HepG2 (cell line): ENCODE measurements around the gene HLF. TPM values are rescaled to one million over a fixed set of nuclear protein-coding genes. Genes with fewer than 3 reads are reported as not detected.

ENCODE experiments used
- ARID4A ChIP-seq: sonication (generic); formaldehyde crosslinking; IDR thresholded peaks from 2 replicates; pipeline ENCODE4 v1.5.0; 2020; ENCODE audit warnings: mild to moderate bottlenecking, missing genetic modification reagents, borderline replicate concordance
- ELF1 ChIP-seq: sonication (generic); formaldehyde crosslinking; IDR thresholded peaks from 2 replicates; pipeline ENCODE4 v1.4.0; 2020; ENCODE audit warnings: missing genetic modification reagents
- HOXA7 ChIP-seq: sonication (generic); formaldehyde crosslinking; IDR thresholded peaks from 2 replicates; pipeline ENCODE4 v1.8.1; 2022; ENCODE audit warnings: mild to moderate bottlenecking, missing genetic modification reagents, moderate library complexity
- KDM5A ChIP-seq: fragments of 200-600 bp; sonication (generic); IDR thresholded peaks from 2 replicates; pipeline ENCODE4 v1.7.0; 2018; ENCODE audit warnings: antibody characterized with exemption, mild to moderate bottlenecking, low read length, borderline replicate concordance
- KDM6A ChIP-seq: IDR thresholded peaks from 2 replicates; pipeline ENCODE4 v1.6.1; 2016; ENCODE audit warnings: low read depth
- RXRB ChIP-seq: IDR thresholded peaks from 2 replicates; pipeline ENCODE4 v1.6.1; 2016; ENCODE audit warnings: borderline replicate concordance, missing genetic modification reagents, missing compliant biosample characterization
- TAF15 ChIP-seq: fragments of 200-400 bp; formaldehyde crosslinking; IDR thresholded peaks from one replicate; pipeline ENCODE4 v1.6.1; 2018; ENCODE audit warnings: mild to moderate bottlenecking, low read depth, low read length; ENCODE audit not compliant: poor library complexity, severe bottlenecking
- TGIF2 ChIP-seq: IDR thresholded peaks from 2 replicates; pipeline ENCODE4 v1.6.1; 2016; ENCODE audit warnings: control low read depth, missing compliant biosample characterization
- THRA ChIP-seq: sonication (generic); formaldehyde crosslinking; IDR thresholded peaks from 2 replicates; pipeline ENCODE4 v1.4.0; 2020; ENCODE audit warnings: missing genetic modification reagents, borderline replicate concordance
- ZBTB8A ChIP-seq: sonication (generic); formaldehyde crosslinking; IDR thresholded peaks from 2 replicates; pipeline ENCODE4 v1.4.0; 2020; ENCODE audit warnings: mild to moderate bottlenecking, low read depth, missing genetic modification reagents, borderline replicate concordance
- ZFAT ChIP-seq: sonication (generic); formaldehyde crosslinking; conservative IDR thresholded peaks from 2 replicates; pipeline ENCODE4 v1.8.1; 2023; ENCODE audit warnings: missing genetic modification reagents, inconsistent platforms
- ZFP41 ChIP-seq: sonication (generic); formaldehyde crosslinking; IDR thresholded peaks from 2 replicates; pipeline ENCODE4 v1.4.0; 2020; ENCODE audit warnings: mild to moderate bottlenecking, missing genetic modification reagents, borderline replicate concordance
- ZKSCAN5 ChIP-seq: sonication (generic); formaldehyde crosslinking; IDR thresholded peaks from 2 replicates; pipeline ENCODE4 v1.5.1; 2020; ENCODE audit warnings: mild to moderate bottlenecking, missing genetic modification reagents
- ZNF317 ChIP-seq: sonication (generic); formaldehyde crosslinking; IDR thresholded peaks from 2 replicates; pipeline ENCODE4 v1.5.0; 2020; ENCODE audit warnings: mild to moderate bottlenecking, missing genetic modification reagents
- ZNF333 ChIP-seq: sonication (generic); formaldehyde crosslinking; IDR thresholded peaks from 2 replicates; pipeline ENCODE4 v1.4.0; 2020; ENCODE audit warnings: mild to moderate bottlenecking, missing genetic modification reagents, borderline replicate concordance
- ZNF513 ChIP-seq: sonication (generic); formaldehyde crosslinking; conservative IDR thresholded peaks from 2 replicates; pipeline ENCODE4 v1.5.0; 2020; ENCODE audit warnings: missing genetic modification reagents
- ZNF564 ChIP-seq: sonication (generic); formaldehyde crosslinking; IDR thresholded peaks from 2 replicates; pipeline ENCODE4 v1.8.1; 2023; ENCODE audit warnings: mild to moderate bottlenecking, missing genetic modification reagents
- ZNF652 ChIP-seq: IDR thresholded peaks from 2 replicates; pipeline ENCODE4 v1.6.1; 2016; ENCODE audit warnings: low read depth, borderline replicate concordance
- ZSCAN5A ChIP-seq: sonication (generic); formaldehyde crosslinking; IDR thresholded peaks from 2 replicates; pipeline ENCODE4 v1.8.0; 2022; ENCODE audit warnings: mild to moderate bottlenecking, missing genetic modification reagents, borderline replicate concordance
- polyA plus RNA-seq, 8 experiments: library from polyadenylated mRNA; depleted of rRNA in 3 of 8; stranded (reverse) in 7 of 8; unstranded in 1 of 8; fragments of >200 nt; fragmentation: Illumina TruSeq in 4 of 8; extraction: Trizol in 4 of 8; gene quantifications; 2 replicates each; pipeline versions ENCODE4 v1.2.1 to v1.2.3, GENCODE V29; 2011 to 2016; ENCODE audit warnings: low read depth in 4 of 8, missing spikeins in 1 of 8, mixed read lengths in 1 of 8; ENCODE audit not compliant: insufficient read depth in 1 of 8
- total RNA-seq, 5 experiments: library from RNA; depleted of rRNA; stranded (reverse); fragments of >200 nt; fragmentation: Illumina TruSeq; extraction: Trizol; gene quantifications; 2 replicates each; pipeline ENCODE4 v1.2.3, GENCODE V29; 2016; ENCODE audit warnings: low read depth in 1 of 5

Gene HLF
- total and polyA plus RNA-seq, 2 of the 13 experiments (the other 11 are each of a cell fraction or from before 2014, with no cell fraction given), result 202 to 346 TPM

GRCh38 chr17:55267777-55268648 lies 3.3 kb downstream of the HLF start (continued):
- TF ChIP-seq HOXA7 (no peak), ZNF513 (no peak), TAF15 (no peak), ARID4A (CRISPR knock-in tag) (peak; percentile 48; the same call in 1 of the 2 replicates), THRA (CRISPR knock-in tag) (no peak), ZBTB8A (CRISPR knock-in tag) (no peak), ZKSCAN5 (CRISPR knock-in tag) (no peak), ELF1 (CRISPR knock-in tag) (no peak), ZSCAN5A (no peak), ZNF652 (no peak), ZNF317 (0 out of 2 replicates have a peak, but pooled peaks have one; percentile 9), KDM5A (peak; percentile 55; the same call in 1 of the 2 replicates), TGIF2 (CRISPR knock-in tag) (peak; percentile 14; the same call in 1 of the 2 replicates), ZNF564 (CRISPR knock-in tag) (no peak), RXRB (CRISPR knock-in tag) (no peak), ZNF333 (no peak), KDM6A (CRISPR knock-in tag) (no peak), ZFP41 (CRISPR knock-in tag) (no peak), ZFAT (CRISPR knock-in tag) (no peak)
